Measurements from ENCODE around the gene MGAT4B.
A peak's percentile ranks its signal among the peaks of the same experiment; 100 is the strongest.

MGAT4B gene

DNA sequence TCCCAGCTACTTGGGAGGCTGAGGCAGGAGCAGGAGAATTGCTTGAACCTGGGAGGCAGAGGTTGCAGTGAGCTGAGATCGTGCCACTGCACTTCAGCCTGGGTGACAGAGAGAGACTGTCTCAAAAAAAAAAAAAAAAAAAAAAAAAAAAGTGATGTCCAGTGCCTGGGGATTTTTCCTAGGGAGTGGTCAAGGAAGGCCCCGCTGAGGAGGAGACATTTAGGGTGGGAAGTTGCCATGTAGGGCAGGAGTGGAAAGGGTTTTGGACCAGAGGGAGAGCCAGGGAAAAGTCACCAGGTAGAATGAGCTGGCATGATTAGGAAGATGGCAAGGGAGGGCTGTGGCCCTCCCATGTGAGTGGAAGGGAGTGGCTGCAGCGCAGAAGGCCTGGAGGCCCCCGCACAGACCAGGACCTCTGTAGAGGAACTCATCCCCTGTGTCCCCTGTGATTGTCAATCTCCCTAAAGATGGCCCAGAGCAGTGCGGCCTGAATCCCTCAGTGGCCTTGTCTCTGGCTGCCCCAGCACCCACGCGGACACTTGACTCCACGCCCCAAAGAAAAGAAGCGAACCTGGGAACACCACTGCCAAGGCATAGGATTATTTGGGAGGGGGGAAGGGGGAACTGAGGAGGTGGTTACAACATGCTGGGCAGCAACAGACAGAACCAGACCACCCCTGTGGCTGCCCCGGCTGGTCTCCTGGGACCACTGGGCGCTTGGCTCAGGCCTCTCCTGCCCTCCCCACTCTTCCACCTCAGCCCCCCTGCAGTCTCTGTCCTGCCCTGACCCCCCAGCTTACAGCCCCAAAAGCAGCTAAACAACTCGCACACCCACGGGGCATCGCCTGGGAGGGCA lies 11.5 kb upstream of the MGAT4B start:
- Histone ChIP-seq H3K9me3 (ENCODE audit: insufficient read depth, low read depth, low read length) (no peaks in the 10 kb centered on the region), H3K27ac (ENCODE audit: low read depth, low read length) (peak overlapping the region; percentile 87; the same call in 1 of the 2 replicates), H3K4me3 (ENCODE audit: low read length) (peak overlapping the region; percentile 37), H3K4me1 (ENCODE audit: insufficient read depth, low read length) (peaks cover 27% of the 10 kb centered on the region), H3K27me3 (ENCODE audit: insufficient read depth, low read length) (0 out of 2 replicates have a peak, but pooled peaks cover 12% of the 10 kb centered on the region), H3K36me3 (ENCODE audit: insufficient read depth, low read length) (0 out of 2 replicates have a peak, but pooled peaks cover 6% of the 10 kb centered on the region), H3K9ac (ENCODE audit: low read depth, low read length) (peak overlapping the region; percentile 60; the same call in 1 of the 2 replicates)
- whole genome bisulfite sequencing = 61% methylated on average over 14 of the region's 14 CpGs

DNA sequence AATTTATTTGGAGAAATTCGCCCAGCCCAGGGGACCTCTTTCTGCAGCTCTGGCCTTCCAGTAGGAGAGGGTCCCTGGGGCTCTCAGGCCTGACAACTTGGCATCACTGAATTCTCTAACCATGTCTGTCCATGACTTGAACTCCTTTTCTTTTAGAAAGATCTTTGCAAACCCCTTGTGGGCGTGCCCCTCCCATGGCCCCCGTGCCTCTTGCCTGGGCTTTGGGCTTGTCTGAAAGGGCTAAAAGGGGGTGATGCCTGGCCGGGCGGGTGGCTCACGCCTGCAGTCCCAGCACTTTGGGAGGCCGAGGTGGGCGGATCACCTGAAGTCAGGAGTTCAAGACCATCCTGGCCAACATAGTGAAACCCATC lies 10.8 kb upstream of the MGAT4B start:
- Histone ChIP-seq H3K9me3 (ENCODE audit: insufficient read depth, low read depth, low read length) (no peaks in the 10 kb centered on the region), H3K9ac (ENCODE audit: low read depth, low read length) (peak overlapping the region; percentile 57), H3K36me3 (ENCODE audit: insufficient read depth, low read length) (peaks cover 6% of the 10 kb centered on the region; the same call in 1 of the 2 replicates), H3K27ac (ENCODE audit: low read depth, low read length) (no peak overlapping the region), H3K27me3 (ENCODE audit: insufficient read depth, low read length) (0 out of 2 replicates have a peak, but pooled peaks cover 12% of the 10 kb centered on the region), H3K4me3 (ENCODE audit: low read length) (peak overlapping the region; percentile 51), H3K4me1 (ENCODE audit: insufficient read depth, low read length) (peaks cover 25% of the 10 kb centered on the region)
- 70% methylated on average over 8 of the region's 8 CpGs for WGBS

DNA sequence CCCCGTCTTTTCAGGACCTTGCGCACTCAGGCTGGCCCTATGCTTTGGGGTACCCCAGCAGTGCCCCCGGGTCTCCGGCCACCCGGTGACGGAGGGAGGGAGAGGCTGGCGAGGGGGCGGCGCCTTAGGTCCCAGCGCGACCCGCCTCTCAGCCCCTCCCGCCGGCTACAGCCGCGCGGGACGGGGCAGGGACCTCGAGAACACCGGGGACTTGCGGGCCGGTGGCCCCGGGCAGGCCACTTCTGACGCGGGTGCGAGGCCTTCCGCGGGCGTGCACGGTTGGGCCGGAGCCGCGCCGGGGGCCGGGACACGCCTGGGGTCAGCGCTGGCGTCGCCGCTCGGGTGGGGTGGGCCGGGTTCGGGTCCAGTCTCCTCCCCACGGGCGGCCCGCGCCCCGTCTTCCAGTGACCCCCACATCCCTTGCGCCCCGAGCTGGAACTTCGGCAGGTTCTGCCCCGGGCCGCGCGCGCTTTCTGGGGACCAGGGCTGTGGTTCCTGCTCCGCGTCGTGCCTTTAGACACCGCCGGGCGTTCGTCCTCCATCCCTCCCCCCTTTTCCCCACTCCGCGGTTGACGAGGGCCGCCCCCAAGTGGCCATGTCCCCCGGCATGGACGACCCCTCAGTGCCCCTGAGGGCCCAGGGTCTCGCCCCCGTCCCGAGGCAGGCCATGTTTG lies 10.3 kb upstream of the MGAT4B start:
- H3K9me3 ChIP-seq (ENCODE audit: insufficient read depth, low read depth, low read length) = no peaks in the 10 kb centered on the region
- H3K4me3 ChIP-seq (ENCODE audit: low read length) = peak overlapping the region; percentile 51
- no peak overlapping the region for H3K27ac ChIP-seq (ENCODE audit: low read depth, low read length)
- H3K9ac ChIP-seq (ENCODE audit: low read depth, low read length) = peak overlapping the region; percentile 57
- peaks cover 20% of the 10 kb centered on the region for H3K4me1 ChIP-seq (ENCODE audit: insufficient read depth, low read length)
- H3K27me3 ChIP-seq (ENCODE audit: insufficient read depth, low read length) = 0 out of 2 replicates have a peak, but pooled peaks cover 12% of the 10 kb centered on the region
- 3% methylated on average over 72 of the region's 72 CpGs for WGBS
- peaks cover 12% of the 10 kb centered on the region; the same call in 1 of the 2 replicates for H3K36me3 ChIP-seq (ENCODE audit: insufficient read depth, low read length)

DNA sequence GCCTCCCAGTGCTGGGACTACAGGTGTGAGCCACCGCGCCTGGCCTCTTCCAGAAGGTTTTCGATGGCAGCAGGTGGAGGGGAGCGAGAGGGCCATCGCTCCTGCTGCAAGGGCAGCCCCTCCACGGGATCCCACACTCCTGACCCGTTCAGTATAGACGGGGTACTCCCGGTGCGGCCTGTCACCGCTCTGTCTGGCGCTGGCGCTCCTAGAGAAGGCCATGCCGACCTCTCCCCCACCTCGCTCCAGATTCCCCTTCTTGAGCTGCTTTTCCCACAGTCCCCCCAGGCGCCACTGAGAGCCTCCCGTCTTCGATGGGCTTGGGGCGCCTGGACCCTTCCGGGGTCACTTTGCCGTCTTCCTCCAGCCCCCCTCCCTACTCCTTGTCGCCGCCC lies 9.7 kb upstream of the MGAT4B start:
- peak overlapping the region; percentile 51 for H3K4me3 ChIP-seq (ENCODE audit: low read length)
- H3K9ac ChIP-seq (ENCODE audit: low read depth, low read length) = peak overlapping the region; percentile 57; the same call in 1 of the 2 replicates
- peaks cover 15% of the 10 kb centered on the region; the same call in 1 of the 2 replicates for H3K36me3 ChIP-seq (ENCODE audit: insufficient read depth, low read length)
- peaks cover 17% of the 10 kb centered on the region for H3K4me1 ChIP-seq (ENCODE audit: insufficient read depth, low read length)
- no peaks in the 10 kb centered on the region for H3K9me3 ChIP-seq (ENCODE audit: insufficient read depth, low read depth, low read length)
- no peak overlapping the region for H3K27ac ChIP-seq (ENCODE audit: low read depth, low read length)
- H3K27me3 ChIP-seq (ENCODE audit: insufficient read depth, low read length) = 0 out of 2 replicates have a peak, but pooled peaks cover 12% of the 10 kb centered on the region
- 63% methylated on average over 23 of the region's 23 CpGs for WGBS

DNA sequence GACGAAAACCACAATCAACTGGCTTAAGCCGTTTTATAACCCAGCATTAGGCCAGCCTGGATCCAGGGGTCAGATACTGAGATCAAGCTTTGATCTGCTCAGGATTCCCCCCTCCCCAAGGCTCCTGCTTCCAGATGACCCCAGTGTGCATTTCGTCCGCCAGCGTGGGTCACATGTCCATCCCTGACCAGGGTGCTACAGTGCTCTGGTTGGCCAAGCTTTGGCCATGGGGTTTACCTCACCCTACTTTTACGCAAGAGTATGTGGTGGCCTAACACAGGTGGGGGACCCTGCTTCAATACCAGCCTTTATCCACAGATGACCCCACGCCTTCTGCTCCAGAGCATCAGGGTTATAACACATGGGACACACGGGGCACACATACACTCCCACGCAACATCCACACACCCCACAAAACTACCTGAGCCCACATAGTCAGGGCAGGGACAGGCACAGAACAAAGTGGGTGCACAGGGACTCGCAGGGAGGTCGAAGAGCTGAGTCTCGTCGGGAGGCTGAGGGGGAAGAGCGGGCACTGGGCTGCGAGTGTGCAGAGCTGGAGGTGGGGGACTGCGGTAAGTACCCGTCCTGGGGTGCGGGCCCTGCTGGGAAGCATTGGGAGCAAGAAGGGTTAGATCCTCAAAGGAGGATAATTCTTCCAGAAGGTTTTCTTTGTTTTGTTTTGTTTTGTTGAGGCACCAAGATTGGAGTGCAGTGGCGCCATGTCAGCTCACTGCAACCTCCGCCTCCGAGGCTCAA lies 9.0 kb upstream of the MGAT4B start:
- no peaks in the 10 kb centered on the region for H3K9me3 ChIP-seq (ENCODE audit: insufficient read depth, low read depth, low read length)
- no peak overlapping the region for H3K4me3 ChIP-seq (ENCODE audit: low read length)
- H3K27ac ChIP-seq (ENCODE audit: low read depth, low read length) = no peak overlapping the region
- H3K27me3 ChIP-seq (ENCODE audit: insufficient read depth, low read length) = 0 out of 2 replicates have a peak, but pooled peaks cover 12% of the 10 kb centered on the region
- H3K36me3 ChIP-seq (ENCODE audit: insufficient read depth, low read length) = peaks cover 16% of the 10 kb centered on the region; the same call in 1 of the 2 replicates
- no peak overlapping the region for H3K9ac ChIP-seq (ENCODE audit: low read depth, low read length)
- 94% methylated on average over 21 of the region's 21 CpGs for WGBS
- H3K4me1 ChIP-seq (ENCODE audit: insufficient read depth, low read length) = peaks cover 17% of the 10 kb centered on the region

DNA sequence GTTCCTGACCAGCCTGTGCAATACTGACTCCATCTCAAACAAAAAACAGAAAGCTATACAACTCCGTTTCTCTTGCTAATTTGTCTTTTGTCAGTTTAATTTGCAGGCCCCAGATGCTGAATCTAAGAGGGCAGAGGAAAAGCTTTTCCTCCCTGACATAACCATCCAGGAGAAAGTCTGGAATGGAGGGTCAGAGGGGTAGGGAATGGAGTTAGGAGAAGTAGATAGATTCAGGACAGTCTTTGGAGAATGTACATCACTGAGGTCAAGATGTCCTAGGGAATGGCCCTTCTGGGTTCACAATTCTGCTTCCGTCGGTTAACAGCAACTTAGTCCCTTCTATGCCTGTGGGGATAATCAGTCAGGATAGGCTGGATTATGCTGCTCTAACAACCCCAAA lies 7.4 kb upstream of the MGAT4B start:
- H3K27ac ChIP-seq (ENCODE audit: low read depth, low read length) = no peak overlapping the region
- no peak overlapping the region for H3K9ac ChIP-seq (ENCODE audit: low read depth, low read length)
- 0 out of 2 replicates have a peak, but pooled peaks cover 12% of the 10 kb centered on the region for H3K27me3 ChIP-seq (ENCODE audit: insufficient read depth, low read length)
- H3K4me1 ChIP-seq (ENCODE audit: insufficient read depth, low read length) = peaks cover 5% of the 10 kb centered on the region; the same call in 1 of the 2 replicates
- H3K36me3 ChIP-seq (ENCODE audit: insufficient read depth, low read length) = peaks cover 16% of the 10 kb centered on the region; the same call in 1 of the 2 replicates
- H3K4me3 ChIP-seq (ENCODE audit: low read length) = no peak overlapping the region
- WGBS = 77% methylated on average over 3 of the region's 3 CpGs
- no peaks in the 10 kb centered on the region for H3K9me3 ChIP-seq (ENCODE audit: insufficient read depth, low read depth, low read length)

DNA sequence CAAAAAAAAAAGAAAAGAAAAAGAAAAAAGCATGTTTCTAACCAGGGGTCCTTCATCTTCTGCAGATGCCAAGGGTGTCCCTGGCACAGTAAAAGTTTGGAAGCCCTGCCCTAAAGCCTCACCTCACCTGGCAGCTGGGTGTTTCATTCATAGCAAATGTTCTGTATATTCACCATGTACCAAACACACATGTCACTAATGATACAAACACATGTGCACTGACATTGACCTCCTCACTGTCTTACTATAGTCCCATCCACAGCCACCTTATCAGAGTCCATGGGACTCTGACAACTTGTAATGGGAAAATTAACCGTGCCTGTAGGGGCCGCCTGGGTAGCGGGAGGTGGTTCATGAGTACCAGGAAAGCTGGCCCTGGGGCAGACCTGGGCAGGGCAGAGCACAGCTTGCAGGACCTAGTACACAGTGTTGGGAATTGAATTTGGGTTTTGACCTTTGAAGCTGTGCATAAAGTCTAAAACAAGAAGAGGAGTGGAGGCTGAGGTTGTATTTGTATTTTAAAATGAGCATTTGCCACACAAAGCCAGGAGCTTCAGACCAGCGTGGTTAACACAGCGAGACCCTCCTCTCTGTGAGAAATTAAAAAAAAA lies 6.4 kb upstream of the MGAT4B start:
- H3K4me3 ChIP-seq (ENCODE audit: low read length) = no peak overlapping the region
- H3K36me3 ChIP-seq (ENCODE audit: insufficient read depth, low read length) = peaks cover 16% of the 10 kb centered on the region; the same call in 1 of the 2 replicates
- no peaks in the 10 kb centered on the region for H3K4me1 ChIP-seq (ENCODE audit: insufficient read depth, low read length)
- H3K9ac ChIP-seq (ENCODE audit: low read depth, low read length) = no peak overlapping the region
- 90% methylated on average over 5 of the region's 5 CpGs for WGBS
- 0 out of 2 replicates have a peak, but pooled peaks cover 12% of the 10 kb centered on the region for H3K27me3 ChIP-seq (ENCODE audit: insufficient read depth, low read length)
- no peak overlapping the region for H3K27ac ChIP-seq (ENCODE audit: low read depth, low read length)
- H3K9me3 ChIP-seq (ENCODE audit: insufficient read depth, low read depth, low read length) = no peaks in the 10 kb centered on the region

DNA sequence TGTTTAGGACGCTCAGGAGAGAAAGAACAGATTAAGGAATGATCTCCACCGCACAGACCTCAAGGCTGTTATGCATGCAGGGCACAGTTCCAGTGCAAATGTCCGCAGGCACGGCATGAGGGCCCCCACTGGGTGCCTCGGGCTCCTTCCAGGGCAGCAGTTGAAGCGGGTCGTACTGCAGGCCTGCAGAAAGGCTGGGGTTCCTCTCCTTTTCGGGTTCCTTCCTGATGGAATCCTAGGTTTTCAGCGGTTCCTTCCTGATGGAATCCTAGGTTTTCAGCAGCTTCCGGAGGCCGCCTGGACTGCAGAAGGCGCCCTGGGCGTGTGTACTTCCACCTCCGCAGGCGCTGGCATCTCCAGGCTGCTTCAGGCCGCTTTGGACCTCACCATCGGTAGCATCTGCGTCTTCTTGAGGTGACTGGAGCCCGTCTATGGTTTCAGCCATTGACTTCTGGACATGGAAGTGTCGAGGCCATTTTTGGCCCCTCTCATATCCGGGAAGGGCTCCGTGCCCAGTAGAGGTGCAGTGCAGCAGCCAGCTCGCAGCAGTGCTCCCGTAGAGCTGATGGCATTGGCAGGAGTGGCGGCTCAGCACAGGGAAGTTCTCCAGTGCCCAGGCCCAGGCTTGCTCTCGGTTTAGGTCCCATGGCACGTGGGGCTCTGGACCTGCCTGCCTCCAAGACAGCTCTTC lies 5.6 kb upstream of the MGAT4B start:
- H3K27me3 ChIP-seq (ENCODE audit: insufficient read depth, low read length) = 0 out of 2 replicates have a peak, but pooled peaks cover 8% of the 10 kb centered on the region
- no peak overlapping the region for H3K27ac ChIP-seq (ENCODE audit: low read depth, low read length)
- H3K9me3 ChIP-seq (ENCODE audit: insufficient read depth, low read depth, low read length) = no peaks in the 10 kb centered on the region
- H3K36me3 ChIP-seq (ENCODE audit: insufficient read depth, low read length) = peaks cover 16% of the 10 kb centered on the region; the same call in 1 of the 2 replicates
- no peak overlapping the region for H3K4me3 ChIP-seq (ENCODE audit: low read length)
- no peaks in the 10 kb centered on the region for H3K4me1 ChIP-seq (ENCODE audit: insufficient read depth, low read length)
- no peak overlapping the region for H3K9ac ChIP-seq (ENCODE audit: low read depth, low read length)
- WGBS = 95% methylated on average over 27 of the region's 27 CpGs

DNA sequence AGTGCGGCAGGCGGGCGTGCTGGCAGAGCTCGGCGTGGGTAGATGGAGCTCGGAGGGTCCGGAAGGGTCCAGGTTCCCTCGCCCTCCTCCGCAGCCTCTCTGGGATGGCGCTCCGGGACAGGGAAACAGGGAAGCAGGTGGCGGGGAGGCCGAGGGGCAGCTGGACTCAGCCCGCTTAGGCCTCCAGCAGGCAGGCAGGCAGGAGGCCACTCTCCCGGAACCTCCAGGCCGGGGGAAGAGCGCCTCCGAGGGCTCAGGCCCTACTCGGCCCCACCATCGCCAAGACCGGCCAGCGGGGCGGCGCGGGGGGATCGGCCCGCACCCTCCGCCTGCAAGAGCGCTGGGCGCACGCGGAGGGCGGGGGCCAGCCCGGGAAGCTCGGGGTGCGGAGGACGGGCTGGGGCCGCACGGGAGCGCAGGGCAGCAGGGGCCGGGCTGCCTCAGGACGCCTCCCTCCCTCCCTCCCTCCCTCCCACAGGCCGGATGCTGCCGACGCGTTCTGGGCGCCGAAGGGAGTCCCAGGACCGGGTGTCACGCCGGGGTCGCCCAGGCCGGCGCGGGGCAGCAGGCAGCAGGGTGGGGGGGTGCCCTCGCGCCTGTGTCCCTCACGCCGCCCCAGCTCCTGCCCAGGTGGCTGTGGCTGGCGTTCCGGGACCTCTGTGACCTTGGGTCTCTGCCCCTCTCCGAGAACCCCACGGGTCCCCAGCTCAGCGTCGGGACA lies 977 bp downstream of the MGAT4B start:
- Histone ChIP-seq H3K27ac (ENCODE audit: low read depth, low read length) (no peak overlapping the region), H3K36me3 (ENCODE audit: insufficient read depth, low read length) (no peaks in the 10 kb centered on the region), H3K4me1 (ENCODE audit: insufficient read depth, low read length) (peaks cover 7% of the 10 kb centered on the region; the same call in 1 of the 2 replicates), H3K9me3 (ENCODE audit: insufficient read depth, low read depth, low read length) (no peaks in the 10 kb centered on the region), H3K4me3 (ENCODE audit: low read length) (peak overlapping the region; percentile 82), H3K9ac (ENCODE audit: low read depth, low read length) (peak overlapping the region; percentile 73), H3K27me3 (ENCODE audit: insufficient read depth, low read length) (no peaks in the 10 kb centered on the region; the same call in 1 of the 2 replicates)
- 7% methylated on average over 65 of the region's 65 CpGs for WGBS
